Testis (tissue), 2 donors: Measurements from ENCODE around the gene SERPIND1.

Source experiments
- POLR2A ChIP-seq: fragments of 450-650 bp; IDR thresholded peaks from one replicate; pipeline ENCODE4 v1.6.1; 2017; ENCODE audit warnings: antibody characterized with exemption, mild to moderate bottlenecking, moderate library complexity
- TF ChIP-seq, protein P1 (sequence below), 3 experiments: fragments of 450-650 bp in 2 of 3; fragments of 200-600 bp in 1 of 3; sonication (generic) in 1 of 3; IDR thresholded peaks; one replicate each; pipeline ENCODE4 v1.5.1; 2016 to 2019; ENCODE audit warnings: antibody characterized with exemption in 3 of 3, mild to moderate bottlenecking in 2 of 3, moderate library complexity in 1 of 3

DNA sequence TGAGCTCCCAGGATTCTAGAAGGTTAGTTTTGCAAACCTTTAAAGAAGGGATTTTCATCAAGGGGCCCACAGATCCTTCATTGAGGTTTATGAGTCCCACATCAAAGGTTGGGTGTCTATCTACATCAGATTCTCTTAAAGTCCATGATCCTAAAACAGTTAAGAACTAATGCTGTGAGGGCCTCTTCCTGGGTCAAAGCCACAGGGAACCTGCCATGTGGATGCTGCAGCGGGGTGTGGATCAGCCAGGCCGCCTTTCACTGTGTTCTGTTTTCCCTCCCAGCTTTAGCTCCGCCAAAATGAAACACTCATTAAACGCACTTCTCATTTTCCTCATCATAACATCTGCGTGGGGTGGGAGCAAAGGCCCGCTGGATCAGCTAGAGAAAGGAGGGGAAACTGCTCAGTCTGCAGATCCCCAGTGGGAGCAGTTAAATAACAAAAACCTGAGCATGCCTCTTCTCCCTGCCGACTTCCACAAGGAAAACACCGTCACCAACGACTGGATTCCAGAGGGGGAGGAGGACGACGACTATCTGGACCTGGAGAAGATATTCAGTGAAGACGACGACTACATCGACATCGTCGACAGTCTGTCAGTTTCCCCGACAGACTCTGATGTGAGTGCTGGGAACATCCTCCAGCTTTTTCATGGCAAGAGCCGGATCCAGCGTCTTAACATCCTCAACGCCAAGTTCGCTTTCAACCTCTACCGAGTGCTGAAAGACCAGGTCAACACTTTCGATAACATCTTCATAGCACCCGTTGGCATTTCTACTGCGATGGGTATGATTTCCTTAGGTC, 5.3 kb downstream of the SERPIND1 start:
- TF ChIP-seq, protein P1, sequence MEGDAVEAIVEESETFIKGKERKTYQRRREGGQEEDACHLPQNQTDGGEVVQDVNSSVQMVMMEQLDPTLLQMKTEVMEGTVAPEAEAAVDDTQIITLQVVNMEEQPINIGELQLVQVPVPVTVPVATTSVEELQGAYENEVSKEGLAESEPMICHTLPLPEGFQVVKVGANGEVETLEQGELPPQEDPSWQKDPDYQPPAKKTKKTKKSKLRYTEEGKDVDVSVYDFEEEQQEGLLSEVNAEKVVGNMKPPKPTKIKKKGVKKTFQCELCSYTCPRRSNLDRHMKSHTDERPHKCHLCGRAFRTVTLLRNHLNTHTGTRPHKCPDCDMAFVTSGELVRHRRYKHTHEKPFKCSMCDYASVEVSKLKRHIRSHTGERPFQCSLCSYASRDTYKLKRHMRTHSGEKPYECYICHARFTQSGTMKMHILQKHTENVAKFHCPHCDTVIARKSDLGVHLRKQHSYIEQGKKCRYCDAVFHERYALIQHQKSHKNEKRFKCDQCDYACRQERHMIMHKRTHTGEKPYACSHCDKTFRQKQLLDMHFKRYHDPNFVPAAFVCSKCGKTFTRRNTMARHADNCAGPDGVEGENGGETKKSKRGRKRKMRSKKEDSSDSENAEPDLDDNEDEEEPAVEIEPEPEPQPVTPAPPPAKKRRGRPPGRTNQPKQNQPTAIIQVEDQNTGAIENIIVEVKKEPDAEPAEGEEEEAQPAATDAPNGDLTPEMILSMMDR (IDR thresholded peaks at IDR 0.05): no peak
- no peak for TF ChIP-seq POLR2A
